AG04450 (cell line): ENCODE measurements around the gene YIPF4. TPM values are rescaled to one million over a fixed set of nuclear protein-coding genes. Genes with fewer than 3 reads are reported as not detected.
"Not testable (repeated sequence)": the region's sequence is repeated elsewhere in the genome, so short reads cannot be mapped to it uniquely, and the experiment has no call there.

ENCODE experiments used
- CTCF ChIA-PET: fragments of 300-600, 350-600 bp; formaldehyde crosslinking; extraction: SDS; loops from one replicate; lab custom pipeline; 2022; ENCODE audit warnings: antibody characterized with exemption, inconsistent platforms; lab: Charles Lee
- POLR2A ChIA-PET: fragments of 350-600 bp; formaldehyde crosslinking; extraction: SDS; loops from one replicate; lab custom pipeline; 2021; ENCODE audit warnings: antibody characterized with exemption, inconsistent platforms; lab: Yijun Ruan, JAX
- DNase-seq: peaks from one replicate; pipeline ENCODE4 v3.0.0-alpha.2; 2011; ENCODE audit warnings: low read depth, low spot score
- H3K27ac ChIP-seq: one replicate; pipeline ENCODE4 v1.5.1; 2012; ENCODE audit warnings: low read depth, low read length, control low read depth
- H3K27me3 ChIP-seq: one replicate; pipeline ENCODE4 v1.6.0; 2012; ENCODE audit warnings: low read length; ENCODE audit not compliant: control insufficient read depth, insufficient read depth
- H3K4me3 ChIP-seq: 2 replicates; pipeline ENCODE4 v1.5.1; 2011; ENCODE audit warnings: mild to moderate bottlenecking, low read depth, low read length, control low read depth
- H3K9me3 ChIP-seq: 2 replicates; pipeline ENCODE4 v1.5.1; 2012; ENCODE audit warnings: low read length; ENCODE audit not compliant: control insufficient read depth, insufficient read depth
- CTCF ChIP-seq: IDR thresholded peaks from 2 replicates; pipeline ENCODE4 v1.5.1; 2011; ENCODE audit warnings: low read depth, low read length, control low read depth, inconsistent platforms
- polyA plus RNA-seq: library from polyadenylated mRNA; depleted of rRNA; stranded (reverse); fragments of >200 nt; gene quantifications from 2 replicates; pipeline ENCODE4 v1.2.3, GENCODE V29; 2011

YIPF4 gene
- polyA plus RNA-seq, 1 experiment, result 26.0 TPM

GRCh38 chr2:32330136-32330535 lies 52.4 kb downstream of the YIPF4 start:
- H3K27me3 ChIP-seq, result no peaks in the 10 kb centered on the region
- H3K4me3 ChIP-seq, result no peak overlapping the region
- no peak for TF ChIP-seq CTCF
- no peaks in the 10 kb centered on the region for H3K9me3 ChIP-seq
- CTCF ChIA-PET, result no interaction called here
- H3K27ac ChIP-seq, result no peak overlapping the region
- POLR2A ChIA-PET, result no interaction called here
- DNase-seq, result no peak

GRCh38 chr2:32342801-32343200 lies 65.1 kb downstream of the YIPF4 start:
- Histone ChIP-seq H3K9me3 (no peaks in the 10 kb centered on the region), H3K4me3 (no peak overlapping the region), H3K27ac (no peak overlapping the region), H3K27me3 (no peaks in the 10 kb centered on the region)
- CTCF ChIA-PET, result no interaction called here
- DNase-seq, result no peak
- no peak for TF ChIP-seq CTCF
- POLR2A ChIA-PET, result no interaction called here

- CTCF ChIA-PET, POLR2A ChIA-PET, H3K27ac ChIP-seq, DNase-seq, H3K27me3 ChIP-seq, H3K4me3 ChIP-seq, H3K9me3 ChIP-seq: not testable (repeated sequence)
Measured at GRCh38 chr2:32350797-32351196, 73.1 kb downstream of the YIPF4 start.

- Histone ChIP-seq H3K9me3 (no peaks in the 10 kb centered on the region; the same call in 1 of the 2 replicates), H3K27me3 (no peaks in the 10 kb centered on the region), H3K4me3 (peak overlapping the region; percentile 95), H3K27ac (peak overlapping the region; percentile 95)
- no peak for DNase-seq
- ChIA-PET POLR2A (interaction anchor here (0.5 to 0.8 kb wide), 3 partner anchors 8 to 67 kb away, joined by 3 to 4 read pairs (median 3); no protein-coding TSS in a partner anchor), CTCF (interaction anchor here (0.7 kb wide), 1 partner anchor 63 kb away, joined by 6 read pairs; no protein-coding TSS in a partner anchor)
- TF ChIP-seq CTCF, result no peak
Measured at GRCh38 chr2:32355976-32356680, 78.4 kb downstream of the YIPF4 start.

- DNase-seq, result peak; percentile 83
- no peak for TF ChIP-seq CTCF
- Histone ChIP-seq H3K4me3 (peak within 1 kb of the TSS; percentile 95), H3K9me3 (no peaks in the 10 kb centered on the region; the same call in 1 of the 2 replicates), H3K27ac (peak within 1 kb of the TSS; percentile 95), H3K27me3 (no peaks in the 10 kb centered on the region)
- POLR2A ChIA-PET, result interaction anchor here (0.6 to 0.8 kb wide), 2 partner anchors 33 to 68 kb away, joined by 3 read pairs; no protein-coding TSS in a partner anchor
- CTCF ChIA-PET, result interaction anchor here (0.7 kb wide), 1 partner anchor 63 kb away, joined by 6 read pairs; no protein-coding TSS in a partner anchor
Measured at GRCh38 chr2:32356681-32357317, 79.1 kb downstream of the YIPF4 start, which contains the start of gene BIRC6. Gene BIRC6 (plus strand): TSS chr2:32357023. CDS start chr2:32357162, 139 bp downstream.
